HG03108 (cell line): Measurements from ENCODE around the gene PGBD5.
"Not testable (repeated sequence)": the region's sequence is repeated elsewhere in the genome, so short reads cannot be mapped to it uniquely, and the experiment has no call there.

Experiments
- ATAC-seq: cut with Tn5 transposase; IDR thresholded peaks from one replicate; pipeline ENCODE4 v1.9.1; 2021; ENCODE audit warnings: moderate library complexity; ENCODE audit not compliant: unreplicated experiment

Gene PGBD5

DNA sequence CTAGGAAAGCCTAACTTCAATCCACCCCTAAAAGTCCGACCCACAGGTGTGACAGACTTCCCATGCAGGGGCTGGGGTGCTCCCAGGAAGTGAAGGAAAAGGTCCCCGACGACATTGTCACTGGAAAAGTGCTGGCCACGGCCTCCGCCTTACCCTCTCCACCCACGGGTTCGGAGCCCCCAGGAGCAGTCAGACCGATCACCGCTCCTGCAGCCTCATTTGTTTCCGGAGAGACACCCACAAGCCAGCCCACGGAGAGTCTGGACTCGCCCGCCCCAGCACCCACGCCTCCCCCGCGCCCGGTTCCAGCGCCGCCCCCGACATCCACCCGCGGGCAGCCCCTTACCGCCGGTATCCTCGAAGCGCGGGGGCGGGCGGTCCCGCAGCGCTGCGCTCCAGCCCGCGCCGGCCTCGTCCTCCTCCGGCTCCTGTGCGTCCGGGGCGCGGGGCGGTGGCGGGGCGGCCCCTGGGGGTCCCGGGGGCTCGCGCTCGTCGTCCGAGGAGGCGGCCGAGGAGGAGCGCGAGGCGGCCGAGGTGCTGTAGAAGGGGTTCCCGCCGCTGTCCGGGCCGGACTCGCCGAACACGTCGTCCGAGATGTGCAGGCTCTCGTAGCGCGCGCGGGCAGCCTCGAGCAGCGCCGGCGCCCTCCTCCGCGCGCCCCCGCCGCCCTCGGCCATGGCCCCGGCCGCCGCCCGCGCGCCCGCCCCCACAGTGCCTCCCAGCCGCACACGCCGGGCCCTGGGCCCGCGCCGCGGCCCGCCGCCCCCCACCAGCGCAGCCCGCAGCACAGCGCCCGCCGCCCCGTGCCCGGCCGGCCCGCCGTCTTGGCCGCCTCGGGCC lies 660 bp downstream of the PGBD5 start:
- ATAC-seq = no peak

DNA sequence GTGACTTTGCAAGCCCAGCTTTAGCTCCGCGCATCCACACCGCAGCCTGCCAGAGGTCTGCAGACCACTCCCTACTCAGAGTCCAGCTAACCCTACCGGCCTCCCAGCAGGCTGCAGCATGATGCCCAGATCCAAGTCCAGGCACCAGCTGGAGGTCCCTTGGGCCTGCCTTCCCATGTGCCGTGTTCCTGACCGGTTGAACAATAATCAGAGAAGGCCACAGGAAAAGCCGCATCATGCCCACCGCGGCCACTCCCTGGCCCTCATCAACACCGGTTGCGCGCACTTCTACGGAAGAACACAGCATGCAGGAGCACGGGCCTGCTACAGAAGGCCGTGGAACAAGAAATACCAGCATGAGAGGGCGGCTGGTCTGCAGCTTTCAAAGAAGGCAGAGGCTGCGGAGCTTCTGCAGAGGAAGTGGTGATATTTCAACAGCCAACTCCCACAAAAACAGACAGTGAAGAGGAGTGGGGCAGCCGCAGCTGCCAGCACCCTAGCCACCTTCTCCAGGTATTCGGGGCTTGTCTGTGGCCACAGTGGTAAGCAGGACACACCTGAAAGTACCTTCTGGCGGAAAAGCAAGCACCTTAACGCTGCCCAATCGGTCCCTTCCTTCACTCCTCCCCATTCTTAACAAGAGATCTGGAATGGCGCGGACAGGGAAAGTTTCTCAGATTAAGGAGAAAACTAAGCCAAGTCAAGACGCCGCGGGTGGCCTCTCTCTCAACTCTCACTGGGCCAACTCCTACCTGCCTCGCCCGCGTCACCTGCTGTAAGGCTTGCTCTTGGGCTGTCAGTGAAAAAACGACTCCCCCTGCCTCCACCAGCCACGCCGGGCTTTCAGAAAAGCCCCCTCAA lies 1.5 kb downstream of the PGBD5 start:
- no peak for ATAC-seq

DNA sequence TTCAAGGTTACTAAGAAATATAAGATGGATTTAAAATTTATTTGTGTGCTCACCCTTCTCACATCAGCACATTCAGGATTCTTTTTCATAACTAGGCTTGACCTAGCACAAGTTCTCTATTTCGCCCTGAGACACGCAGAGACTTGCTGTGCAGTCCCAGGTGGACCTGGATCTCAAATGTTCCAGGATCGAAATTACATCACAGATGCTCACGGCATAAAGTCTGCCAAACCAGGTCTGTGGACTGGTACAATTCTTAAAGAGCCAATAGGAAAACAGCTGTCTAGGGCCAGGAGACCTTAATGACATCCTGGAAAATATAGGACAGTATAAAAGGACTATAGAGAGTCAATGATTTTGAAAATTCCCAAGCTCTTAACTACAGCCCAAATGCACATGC lies 2.2 kb downstream of the PGBD5 start:
- no peak for ATAC-seq

DNA sequence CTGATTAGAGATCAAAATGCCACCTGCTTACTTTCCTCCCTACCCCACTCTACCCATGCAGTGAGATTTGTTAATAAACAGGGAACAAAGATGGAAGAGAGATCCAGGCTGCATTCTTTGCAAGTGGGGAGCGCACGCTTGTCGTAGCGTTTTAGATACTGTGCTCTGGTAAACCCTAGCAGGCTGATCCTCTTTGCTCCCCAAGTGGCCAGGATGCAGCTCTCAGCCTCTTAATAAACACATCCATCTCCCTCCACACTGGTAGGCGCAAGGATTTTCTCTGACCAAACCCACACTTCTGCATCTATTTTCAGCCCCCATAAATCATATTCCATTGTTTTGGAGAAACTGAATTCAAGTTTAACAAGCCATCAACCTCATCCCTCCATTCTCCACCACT lies 2.9 kb downstream of the PGBD5 start:
- ATAC-seq = no peak

DNA sequence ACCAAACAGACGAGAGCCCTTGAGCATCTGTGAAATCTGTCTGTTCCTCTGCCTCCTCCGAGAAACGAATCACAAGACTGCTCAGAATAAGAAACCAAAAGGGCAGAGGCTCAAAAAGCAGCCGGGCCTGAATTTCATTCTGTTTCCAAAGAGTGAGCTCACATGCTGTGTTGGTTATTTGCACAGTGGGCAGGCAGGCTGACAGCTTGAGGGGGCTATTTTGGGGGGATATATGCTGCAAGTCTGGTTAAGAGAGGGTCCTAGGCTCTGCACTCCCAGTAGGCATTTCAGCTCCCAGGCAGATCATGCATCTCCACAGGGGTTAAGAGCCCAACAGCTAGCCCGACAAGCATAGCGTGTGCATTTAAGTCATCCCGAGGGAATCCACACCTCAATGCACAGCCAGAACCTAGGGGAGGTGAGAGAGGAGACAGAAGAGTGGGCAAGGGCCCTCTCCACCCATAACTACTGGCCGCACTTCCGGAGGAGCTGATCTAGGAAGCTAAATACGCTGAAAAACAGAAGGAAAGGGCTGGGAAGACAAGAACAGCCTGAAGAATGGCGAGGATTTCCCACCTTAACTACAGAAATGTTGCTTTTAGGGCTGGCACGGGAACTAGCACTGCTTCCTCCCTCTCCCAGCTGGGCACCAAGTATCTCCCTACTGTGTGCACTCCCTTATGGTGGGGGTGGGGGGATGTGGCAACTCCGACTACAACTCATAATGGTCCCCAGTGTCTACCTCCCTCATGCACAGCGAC lies 3.7 kb downstream of the PGBD5 start:
- ATAC-seq = no peak

DNA sequence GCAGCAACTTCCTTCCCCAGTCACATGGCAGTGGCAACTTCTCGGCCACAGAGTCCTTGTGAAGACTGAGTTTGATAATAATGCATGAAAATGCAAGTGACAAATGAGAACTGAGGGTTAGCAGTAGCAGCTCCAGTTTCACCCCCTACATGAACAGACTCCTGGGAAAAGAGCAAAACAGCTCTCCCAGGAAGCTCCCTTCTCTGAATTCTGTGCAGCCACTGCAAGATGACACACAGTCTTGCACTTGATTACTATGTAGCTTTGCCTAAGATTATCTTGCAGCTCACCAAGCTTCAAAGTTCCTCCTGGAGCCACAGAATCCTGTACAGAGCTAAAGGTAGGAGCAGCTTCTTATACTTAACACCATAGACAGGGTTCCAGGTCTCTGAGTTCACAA lies 4.7 kb downstream of the PGBD5 start:
- no peak for ATAC-seq

DNA sequence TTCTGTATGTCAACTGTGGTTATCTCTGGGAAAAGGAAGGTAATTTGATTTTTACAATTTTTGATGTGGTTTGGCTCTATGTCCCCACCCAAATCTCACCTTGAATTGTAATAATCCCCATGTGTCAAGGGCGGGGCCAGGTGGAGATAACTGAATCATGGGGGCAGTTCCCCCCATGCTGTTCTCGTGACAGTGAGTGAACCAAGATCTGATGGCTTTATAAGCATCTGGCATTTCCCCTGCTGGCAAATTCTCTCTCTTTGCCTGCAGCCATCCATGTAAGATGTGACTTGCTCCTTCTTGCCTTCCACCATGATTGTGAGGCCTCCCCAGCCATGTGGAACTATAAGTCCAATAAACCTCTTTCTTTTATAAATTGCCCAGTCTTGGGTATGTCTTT lies 5.8 kb downstream of the PGBD5 start:
- not testable (repeated sequence) for ATAC-seq

DNA sequence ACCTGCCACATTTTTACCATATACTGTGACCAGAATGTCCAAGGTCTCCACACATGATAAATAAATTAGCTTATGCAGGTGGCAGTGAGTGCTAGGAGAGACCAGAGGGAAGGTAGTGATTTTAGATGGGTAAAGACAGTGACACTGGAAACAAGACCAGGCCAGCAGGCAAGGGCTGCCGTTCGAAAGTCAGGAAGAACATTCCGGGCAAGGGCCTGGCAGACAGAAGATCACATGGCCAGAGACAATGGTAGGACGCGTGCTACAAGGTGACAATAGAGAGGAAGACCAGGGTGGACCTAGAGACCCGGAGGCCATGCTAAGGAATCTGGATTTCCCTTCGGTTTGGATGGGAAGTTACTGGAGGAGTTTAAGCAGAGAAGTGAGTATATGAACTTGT lies 9.7 kb downstream of the PGBD5 start:
- ATAC-seq = no peak

DNA sequence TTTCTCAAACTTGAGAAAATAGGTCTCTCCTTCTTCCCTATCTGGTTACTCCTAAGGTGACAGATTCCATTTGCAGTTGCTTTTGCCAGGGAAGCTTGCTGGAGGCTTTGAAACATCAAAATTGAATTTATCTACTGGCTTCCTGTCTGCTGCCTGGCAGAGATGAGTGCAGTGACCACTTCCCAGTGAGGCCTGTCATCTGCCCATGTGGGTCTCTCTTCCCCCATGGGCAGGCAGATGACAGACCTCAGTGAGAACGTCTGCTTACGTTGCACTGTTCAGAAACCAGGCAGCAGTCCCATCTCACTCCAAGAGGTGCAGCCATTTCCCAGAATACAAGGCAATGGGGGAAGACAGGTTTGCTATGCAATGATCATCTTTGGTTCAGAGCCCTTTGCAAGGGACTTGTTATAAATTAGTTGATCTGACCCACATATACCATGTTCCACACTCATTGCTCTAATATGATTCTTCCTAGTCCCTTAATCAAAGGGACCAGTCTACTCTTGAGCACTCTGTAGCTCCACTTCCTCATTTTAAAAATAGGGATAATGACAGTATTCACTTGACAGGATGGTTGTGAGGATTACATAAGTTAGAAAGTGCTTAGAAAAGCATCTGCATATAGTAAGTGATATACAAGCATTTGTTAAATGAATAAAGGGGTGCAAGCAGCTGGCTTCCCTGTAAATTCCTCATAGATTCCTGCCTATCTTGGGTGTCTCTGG lies 10.6 kb downstream of the PGBD5 start:
- no peak for ATAC-seq

DNA sequence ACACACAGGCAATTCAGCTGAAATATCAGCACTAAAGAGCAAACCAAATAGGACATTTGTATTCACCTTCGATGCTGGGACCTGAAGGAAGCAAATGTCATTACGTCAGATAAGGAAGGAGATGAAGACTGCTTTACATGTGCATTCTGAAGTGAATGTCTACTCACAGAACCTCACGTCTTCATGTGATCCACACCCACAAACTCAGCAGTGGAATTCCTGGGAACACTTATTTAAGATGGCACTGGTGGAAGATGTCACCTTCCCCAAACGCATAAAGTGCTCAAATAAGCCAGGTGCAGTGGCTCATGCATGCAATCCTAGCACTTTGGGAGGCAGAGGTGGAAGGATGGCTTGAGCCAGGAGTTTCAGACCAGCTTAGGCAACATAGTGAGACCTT lies 11.4 kb downstream of the PGBD5 start:
- ATAC-seq = no peak

DNA sequence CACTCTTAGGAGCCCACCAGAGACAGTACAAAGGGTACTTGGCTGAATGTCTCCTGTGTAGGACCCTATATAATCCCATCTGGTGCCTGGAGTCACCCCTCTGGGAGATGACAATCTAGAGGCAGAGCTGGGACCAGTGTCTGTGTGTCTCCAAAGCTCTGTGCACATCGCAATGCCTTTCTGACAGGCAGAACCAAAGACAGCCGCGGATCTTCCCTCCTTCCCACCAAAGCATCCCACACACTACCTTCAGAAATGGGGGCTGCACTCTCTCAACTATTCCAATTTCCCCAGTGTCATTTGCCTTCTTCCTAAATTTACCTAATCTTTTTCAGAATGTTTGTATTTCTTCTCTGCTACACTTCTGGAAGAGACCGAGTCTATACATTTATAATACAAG lies 12.0 kb downstream of the PGBD5 start:
- no peak for ATAC-seq

DNA sequence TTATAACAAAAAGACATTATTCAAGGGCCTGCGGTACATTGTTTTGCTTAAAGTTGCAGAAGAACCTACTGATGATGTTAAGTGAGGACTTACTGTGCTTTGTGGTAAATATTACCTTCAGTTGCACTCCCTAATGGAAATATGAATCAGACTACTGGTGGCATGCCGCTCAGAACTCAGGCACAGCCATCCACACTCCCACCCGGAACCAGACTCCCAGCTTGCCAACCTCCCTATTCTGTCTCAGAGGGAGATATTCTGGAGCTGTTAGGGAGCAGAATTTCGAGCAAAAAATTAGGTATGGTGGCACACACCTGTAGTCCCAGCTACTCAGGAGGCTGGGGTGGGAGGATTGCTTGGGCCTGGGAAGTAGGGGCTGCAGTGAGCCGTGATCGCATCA lies 13.1 kb downstream of the PGBD5 start:
- ATAC-seq = no peak

DNA sequence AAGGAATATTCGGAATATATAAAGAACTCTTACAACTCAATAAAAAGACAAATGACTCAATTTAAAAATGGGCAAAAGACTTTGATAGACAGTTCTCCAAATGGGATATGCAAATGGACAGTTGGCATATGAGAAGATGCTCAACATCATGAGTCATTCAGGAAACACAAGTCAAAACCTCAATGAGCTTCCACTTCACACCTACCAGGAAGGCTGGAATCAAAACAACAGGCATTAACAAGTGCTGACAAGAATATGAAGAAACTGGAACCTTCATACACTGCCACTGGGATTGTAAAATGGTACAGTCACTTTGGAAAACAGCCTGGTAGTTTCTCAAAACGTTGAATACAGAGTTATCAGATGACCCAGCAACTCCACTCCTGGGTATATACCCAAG lies 17.2 kb downstream of the PGBD5 start:
- ATAC-seq = no peak

DNA sequence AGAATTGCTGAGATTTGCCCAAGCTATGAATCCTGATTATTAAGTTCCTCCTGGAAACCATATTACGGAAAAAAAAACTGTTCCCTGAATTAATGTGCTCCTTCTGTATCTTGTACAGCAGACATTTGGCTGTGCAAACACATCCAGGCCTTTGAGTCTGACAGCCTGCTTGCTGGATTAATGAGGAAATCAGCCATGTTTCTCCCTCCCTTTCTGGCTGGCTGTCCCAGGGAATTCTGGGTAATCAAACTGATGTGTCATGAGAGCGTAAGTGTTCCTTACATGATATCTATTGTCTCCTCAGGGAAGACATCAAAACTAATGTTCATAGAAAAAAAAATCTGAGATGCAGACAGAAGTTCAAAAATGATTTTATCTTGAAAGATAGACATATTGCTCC lies 18.8 kb downstream of the PGBD5 start:
- ATAC-seq = no peak

DNA sequence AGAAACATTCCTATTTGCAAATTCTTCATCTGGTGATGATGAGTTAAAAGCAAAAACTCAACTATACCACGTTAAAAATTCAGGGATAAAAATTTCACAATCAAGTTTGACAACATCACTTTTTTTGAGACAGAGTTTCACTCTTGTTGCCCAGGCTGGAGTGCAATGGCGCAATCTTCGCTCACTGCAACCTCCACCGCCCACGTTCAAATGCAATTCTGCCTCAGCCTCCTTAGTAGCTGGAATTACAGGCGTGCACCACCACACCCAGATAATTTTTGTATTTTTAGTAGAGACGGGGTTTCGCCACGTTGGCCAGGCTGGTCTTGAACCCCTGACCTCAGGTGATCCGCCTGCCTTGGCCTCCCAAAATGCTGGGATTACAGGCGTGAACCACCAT lies 19.4 kb downstream of the PGBD5 start:
- not testable (repeated sequence) for ATAC-seq

DNA sequence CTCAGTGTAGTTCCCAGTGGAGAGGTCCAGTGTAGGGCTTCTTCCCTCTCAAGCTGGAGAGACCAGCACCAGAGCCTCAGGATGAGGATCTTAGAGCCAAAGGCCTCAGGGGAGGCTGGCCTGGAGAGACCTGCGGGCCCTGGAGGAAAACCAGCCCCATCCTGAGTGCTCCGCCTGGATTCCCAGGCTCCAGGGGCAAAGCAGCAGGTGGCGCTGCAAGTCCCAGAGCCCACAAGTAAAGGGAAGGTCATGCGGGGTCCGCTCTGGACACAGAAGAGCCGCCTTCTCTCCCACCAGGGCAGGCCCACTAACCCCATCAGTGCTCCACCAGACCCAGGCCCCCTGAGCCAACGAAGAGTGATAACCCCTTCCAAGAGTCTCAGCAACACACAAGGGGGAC lies 22.7 kb downstream of the PGBD5 start:
- no peak for ATAC-seq

DNA sequence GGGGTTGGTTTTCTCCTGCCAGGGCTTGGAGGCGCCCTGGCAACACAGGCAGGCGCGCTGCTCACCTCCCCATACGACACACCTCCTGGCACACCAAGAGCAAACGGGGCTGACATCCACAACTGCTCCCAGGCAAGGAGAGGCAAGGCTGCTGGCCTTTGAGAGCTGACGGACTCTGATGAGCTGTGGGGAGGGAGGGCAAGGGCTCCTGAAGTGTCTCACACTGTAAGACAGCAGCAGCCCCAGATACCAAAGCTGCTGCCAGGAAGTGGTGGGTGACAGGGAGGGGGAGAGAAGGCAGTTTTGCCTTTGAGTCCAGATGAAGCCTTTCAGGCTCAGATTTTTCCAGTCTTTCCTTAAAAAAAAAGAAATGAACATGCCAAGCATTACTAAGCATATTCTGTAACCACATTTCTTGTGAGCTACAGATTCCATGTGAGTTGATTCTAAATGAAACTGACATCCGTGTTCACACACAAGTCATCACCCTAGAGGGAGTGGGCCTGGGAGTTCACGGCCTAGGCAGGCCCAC lies 24.3 kb downstream of the PGBD5 start:
- no peak for ATAC-seq

DNA sequence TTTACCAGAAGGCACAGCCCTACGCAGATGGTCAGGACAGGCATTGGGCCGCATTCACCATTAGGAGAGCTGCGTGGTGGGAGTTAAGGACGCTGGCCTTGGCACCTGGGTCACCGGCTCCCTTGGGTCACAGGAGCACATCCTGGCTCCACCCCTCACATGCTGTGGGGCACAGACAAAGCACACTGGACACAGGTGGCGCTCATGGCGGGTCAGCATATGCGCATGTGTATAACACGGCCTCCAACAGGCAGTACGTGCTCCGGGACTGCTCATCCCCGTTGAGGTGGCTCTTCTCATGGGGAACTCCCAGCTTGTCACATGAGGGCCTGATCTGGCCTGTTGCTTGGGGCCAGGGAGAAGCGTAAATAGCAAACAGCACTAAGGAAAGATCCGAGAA lies 25.0 kb downstream of the PGBD5 start:
- no peak for ATAC-seq

DNA sequence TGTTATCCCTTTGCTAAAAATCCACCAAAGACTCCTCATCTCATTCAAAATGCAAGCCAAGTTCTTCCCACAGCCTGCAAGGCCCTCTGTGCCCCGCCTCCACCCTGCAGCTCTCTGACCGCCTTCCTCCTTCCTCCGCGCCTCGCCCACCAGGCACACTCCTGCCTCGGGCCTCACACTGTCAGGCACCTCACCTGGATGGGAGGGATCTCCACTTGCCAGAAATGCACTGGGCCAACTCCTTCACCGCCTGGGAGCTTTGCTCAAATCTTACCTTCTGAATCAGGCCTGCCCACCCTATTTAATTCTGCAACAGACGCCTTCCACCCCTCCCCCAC lies 26.2 kb downstream of the PGBD5 start:
- ATAC-seq = no peak

DNA sequence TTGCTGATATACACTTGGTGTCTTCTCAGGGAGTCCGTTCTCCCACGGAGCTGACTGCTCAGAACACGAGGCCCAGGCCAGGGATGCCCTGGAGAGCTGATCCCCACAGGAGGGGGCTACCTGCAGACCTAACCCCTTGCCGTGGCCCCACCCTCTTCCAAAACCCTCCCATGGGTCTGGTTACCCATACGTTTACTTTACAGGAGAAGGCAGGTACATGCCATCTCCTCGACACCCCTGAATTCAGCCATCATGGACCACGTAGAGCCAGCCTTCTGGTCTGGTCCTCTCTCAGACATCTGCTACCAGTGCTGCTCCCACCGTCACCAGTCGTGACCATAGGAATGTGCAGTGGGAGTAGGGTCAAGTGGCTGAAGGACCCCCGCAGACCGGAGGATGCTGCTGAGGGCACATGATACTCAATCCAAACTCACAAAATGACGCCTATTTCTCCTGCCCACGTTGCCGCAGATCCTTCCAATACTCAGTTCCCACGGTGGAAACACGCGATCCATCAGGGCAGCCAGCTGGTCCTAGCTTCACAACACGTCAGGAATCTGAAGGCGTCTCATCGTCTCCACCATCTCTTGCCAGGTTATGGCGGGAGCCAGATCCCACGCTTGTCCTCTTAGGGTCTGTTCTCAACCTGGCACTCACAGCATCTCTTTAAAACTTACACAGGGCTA lies 26.7 kb downstream of the PGBD5 start:
- ATAC-seq = no peak
